Sigmoid colon (tissue), 7 donors: ENCODE data around the gene TFCP2. TPM values are rescaled to one million over a fixed set of nuclear protein-coding genes. Genes with fewer than 3 reads are reported as not detected.

ENCODE experiments used
- DNase-seq: peaks from one replicate; pipeline ENCODE4 v3.0.0-alpha.2; 2019
- H3K27ac ChIP-seq, 4 donors: fragments of 200-600 bp; sonication (generic); one replicate each; pipeline ENCODE4 v1.5.1; 2016 to 2019; ENCODE audit warnings: mild to moderate bottlenecking in 1 of 4
- H3K27me3 ChIP-seq, 3 donors: fragments of 200-600 bp; sonication (generic); one replicate each; pipeline ENCODE4 v1.5.1; 2019; ENCODE audit warnings: mild to moderate bottlenecking in 1 of 3
- H3K36me3 ChIP-seq, 4 donors: fragments of 200-600 bp; sonication (generic); one replicate each; pipeline ENCODE4 v1.5.1; 2016 to 2019
- H3K4me1 ChIP-seq, 4 donors: fragments of 200-600 bp; sonication (generic); one replicate each; pipeline ENCODE4 v1.5.1; 2017 to 2019
- H3K4me3 ChIP-seq, 4 donors: fragments of 200-600 bp; sonication (generic); one replicate each; pipeline ENCODE4 v1.5.1; 2017 to 2019; ENCODE audit warnings: mild to moderate bottlenecking in 2 of 4, moderate library complexity in 1 of 4
- H3K9me3 ChIP-seq, 4 donors: fragments of 200-600 bp in 3 of 4; sonication (generic) in 3 of 4; one replicate each; pipeline versions ENCODE4 v1.5.1 to v1.6.1; 2013 to 2019
- EP300 ChIP-seq, 4 donors: sonication (generic); formaldehyde crosslinking; IDR thresholded peaks; one replicate each; pipeline ENCODE4 v1.6.1; 2017; ENCODE audit warnings: antibody characterized with exemption in 4 of 4
- POLR2A ChIP-seq, 2 donors: fragments of 450-650 bp; IDR thresholded peaks; one replicate each; pipeline ENCODE4 v1.6.1; 2016; ENCODE audit warnings: antibody characterized with exemption in 2 of 2, mild to moderate bottlenecking in 2 of 2, moderate library complexity in 2 of 2
- POLR2AphosphoS5 ChIP-seq, 4 donors: sonication (generic); formaldehyde crosslinking; IDR thresholded peaks; one replicate each; pipeline ENCODE4 v1.6.1; 2017; ENCODE audit warnings: antibody characterized with exemption in 4 of 4
- WGBS, 2 donors: extraction: QIAGEN DNeasy Blood & Tissue Kit; methylation state at CpG; one replicate each; pipeline ENCODE4 v1.1.7; 2013; 5-methylcytosine and 5-hydroxymethylcytosine counted together
- intact Hi-C: fragments of 100-400 bp; cut with DNase I; formaldehyde crosslinking; loops from one replicate; pipeline ENCODE4 v1.15.1; 2023
- polyA plus RNA-seq, 3 donors: library from polyadenylated mRNA; stranded (reverse); fragments of 200-250 nt; gene quantifications; one replicate each; pipeline ENCODE4 v1.2.3, GENCODE V29; 2013
- total RNA-seq, 4 donors: library from RNA; depleted of rRNA; stranded (reverse); fragments of >200 nt; gene quantifications; one replicate each; pipeline ENCODE4 v1.1.0, GENCODE V29; 2016
- TF ChIP-seq, protein P1 (sequence below), 4 experiments: fragments of 450-650 bp in 3 of 4; fragments of 200-600 bp in 1 of 4; IDR thresholded peaks; one replicate each; pipeline ENCODE4 v1.5.1; 2016 to 2019; ENCODE audit warnings: antibody characterized with exemption in 4 of 4, mild to moderate bottlenecking in 3 of 4, moderate library complexity in 2 of 4
- donor health status: healthy with polysubstance abuse.
- donor health status: Bipolar disorder and iron deficiency.
- donor health status: healthy.

TFCP2 gene
- total and polyA plus RNA-seq, 7 donors = 10.4 to 18.1 (median 12.7) TPM

DNA sequence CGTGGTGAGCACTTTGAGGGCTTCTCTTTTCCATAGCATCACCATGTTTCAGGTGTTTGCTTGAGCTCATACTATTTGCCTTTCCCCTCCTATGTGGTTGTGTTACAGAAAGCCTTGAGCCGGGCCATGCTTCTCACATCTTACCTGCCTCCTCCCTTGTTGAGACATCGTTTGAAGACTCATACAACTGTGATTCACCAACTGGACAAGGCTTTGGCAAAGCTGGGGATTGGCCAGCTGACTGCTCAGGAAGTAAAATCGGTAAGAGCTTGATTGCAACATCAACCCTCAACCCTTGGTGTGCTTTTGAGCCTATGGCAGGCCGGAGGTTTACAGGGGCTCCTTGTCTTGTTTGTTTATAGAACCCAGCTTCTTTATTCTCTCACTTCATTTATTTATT lies 116.7 kb downstream of the TFCP2 start:
- Histone ChIP-seq H3K27me3 (no peaks in the 10 kb centered on the region), H3K4me3 (no peak overlapping the region), H3K36me3 (peaks cover 25 to 99% (median 65%) of the 10 kb centered on the region in 4 donors), H3K27ac (no peak overlapping the region), H3K9me3 (no peaks in the 10 kb centered on the region), H3K4me1 (no peaks in the 10 kb centered on the region)
- intact Hi-C loops = no loop called here
- DNase-seq = no peak
- TF ChIP-seq POLR2A (IDR thresholded peaks at IDR 0.05) (no peak), EP300 (IDR thresholded peaks at IDR 0.05) (no peak), POLR2AphosphoS5 (IDR thresholded peaks at IDR 0.05) (no peak)
- TF ChIP-seq, protein P1, sequence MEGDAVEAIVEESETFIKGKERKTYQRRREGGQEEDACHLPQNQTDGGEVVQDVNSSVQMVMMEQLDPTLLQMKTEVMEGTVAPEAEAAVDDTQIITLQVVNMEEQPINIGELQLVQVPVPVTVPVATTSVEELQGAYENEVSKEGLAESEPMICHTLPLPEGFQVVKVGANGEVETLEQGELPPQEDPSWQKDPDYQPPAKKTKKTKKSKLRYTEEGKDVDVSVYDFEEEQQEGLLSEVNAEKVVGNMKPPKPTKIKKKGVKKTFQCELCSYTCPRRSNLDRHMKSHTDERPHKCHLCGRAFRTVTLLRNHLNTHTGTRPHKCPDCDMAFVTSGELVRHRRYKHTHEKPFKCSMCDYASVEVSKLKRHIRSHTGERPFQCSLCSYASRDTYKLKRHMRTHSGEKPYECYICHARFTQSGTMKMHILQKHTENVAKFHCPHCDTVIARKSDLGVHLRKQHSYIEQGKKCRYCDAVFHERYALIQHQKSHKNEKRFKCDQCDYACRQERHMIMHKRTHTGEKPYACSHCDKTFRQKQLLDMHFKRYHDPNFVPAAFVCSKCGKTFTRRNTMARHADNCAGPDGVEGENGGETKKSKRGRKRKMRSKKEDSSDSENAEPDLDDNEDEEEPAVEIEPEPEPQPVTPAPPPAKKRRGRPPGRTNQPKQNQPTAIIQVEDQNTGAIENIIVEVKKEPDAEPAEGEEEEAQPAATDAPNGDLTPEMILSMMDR (IDR thresholded peaks at IDR 0.05) = no peak
- 76 to 82% methylated on average over 5 of the region's 5 CpGs for WGBS, 2 donors

DNA sequence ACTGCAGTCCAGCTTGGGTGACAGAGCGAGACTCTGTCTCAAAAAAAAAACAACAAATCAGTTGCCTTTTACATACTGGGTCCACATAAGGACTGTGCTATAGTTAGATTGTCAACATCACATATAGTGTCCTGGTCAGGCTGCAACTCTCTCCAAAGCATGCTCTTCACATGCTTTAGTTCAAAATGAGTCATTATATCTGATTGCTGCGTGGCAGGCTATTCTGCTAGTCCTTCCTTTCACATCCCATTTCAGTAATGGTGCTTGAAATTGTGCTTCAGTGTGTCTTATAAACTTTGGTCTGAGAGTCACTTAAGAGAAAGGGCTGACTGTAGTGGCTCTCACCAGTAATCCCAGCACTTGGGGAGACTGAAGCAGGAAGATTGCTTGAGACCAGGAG lies 117.9 kb downstream of the TFCP2 start:
- peaks cover 0 to 3% (median 1%) of the 10 kb centered on the region in 4 donors for H3K4me1 ChIP-seq
- H3K27me3 ChIP-seq = no peaks in the 10 kb centered on the region
- DNase-seq = no peak
- 95 to 97% methylated on average over 2 of the region's 2 CpGs for WGBS, 2 donors
- no peak overlapping the region for H3K4me3 ChIP-seq
- TF ChIP-seq POLR2AphosphoS5 (IDR thresholded peaks at IDR 0.05) (no peak), POLR2A (IDR thresholded peaks at IDR 0.05) (no peak), EP300 (IDR thresholded peaks at IDR 0.05) (no peak)
- TF ChIP-seq, protein P1 (IDR thresholded peaks at IDR 0.05) = no peak
- peaks cover 25 to 96% (median 63%) of the 10 kb centered on the region in 4 donors for H3K36me3 ChIP-seq
- H3K9me3 ChIP-seq = no peaks in the 10 kb centered on the region
- no peak overlapping the region for H3K27ac ChIP-seq
- intact Hi-C loops = no loop called here

DNA sequence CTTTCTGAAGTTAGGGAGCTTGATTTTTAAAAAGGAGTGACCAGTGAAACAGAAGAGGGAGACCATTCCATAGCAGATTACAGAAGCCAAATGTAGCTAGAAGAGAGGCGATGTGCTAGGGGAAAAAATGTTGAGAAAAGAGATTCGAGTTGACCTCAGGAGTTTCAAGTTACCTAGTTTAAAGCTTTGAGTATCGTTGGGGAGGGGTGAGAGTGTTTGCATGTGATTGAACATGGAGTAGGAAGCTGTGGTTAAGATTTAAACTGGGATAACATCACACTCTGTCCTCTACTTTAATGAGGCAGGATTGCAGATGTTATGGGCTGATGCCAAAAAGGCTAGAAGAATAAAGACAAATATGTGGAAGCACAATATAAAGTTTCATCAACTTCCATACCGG lies 121.1 kb downstream of the TFCP2 start:
- Histone ChIP-seq H3K36me3 (peaks cover 7 to 66% (median 32%) of the 10 kb centered on the region in 4 donors), H3K27me3 (no peaks in the 10 kb centered on the region), H3K27ac (no peak overlapping the region), H3K4me1 (peaks cover 0 to 26% (median 21%) of the 10 kb centered on the region in 4 donors), H3K4me3 (no peak overlapping the region), H3K9me3 (no peaks in the 10 kb centered on the region)
- TF ChIP-seq, protein P1 (IDR thresholded peaks at IDR 0.05) = no peak
- TF ChIP-seq POLR2AphosphoS5 (IDR thresholded peaks at IDR 0.05) (no peak), POLR2A (IDR thresholded peaks at IDR 0.05) (no peak), EP300 (IDR thresholded peaks at IDR 0.05) (no peak)
- no peak for DNase-seq
- 68 to 72% methylated on average over 4 of the region's 4 CpGs for WGBS, 2 donors
- intact Hi-C loops = no loop called here

DNA sequence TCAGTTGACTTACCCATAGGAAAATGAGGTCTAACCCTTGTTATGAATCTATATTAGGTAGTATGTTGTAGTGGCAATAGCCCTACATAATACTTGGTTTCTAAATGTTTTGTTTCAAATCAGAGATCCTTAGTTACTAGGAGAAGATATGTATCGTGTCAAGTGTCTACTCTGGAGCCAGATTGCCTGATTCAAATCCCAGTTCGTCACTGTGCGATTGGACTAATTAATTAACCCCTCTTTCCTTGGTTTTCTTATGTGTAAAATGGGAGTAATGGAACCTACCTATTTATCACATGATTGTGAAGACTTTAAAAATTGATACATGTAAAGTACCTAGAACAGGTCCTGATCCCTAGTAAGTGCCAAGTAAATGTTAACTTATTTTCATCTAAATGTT lies 123.4 kb downstream of the TFCP2 start:
- no peak for DNase-seq
- TF ChIP-seq, protein P1 (IDR thresholded peaks at IDR 0.05) = no peak
- TF ChIP-seq POLR2AphosphoS5 (IDR thresholded peaks at IDR 0.05) = no peak
- no peak for TF ChIP-seq EP300 (IDR thresholded peaks at IDR 0.05)
- no peak for TF ChIP-seq POLR2A (IDR thresholded peaks at IDR 0.05)
- H3K27me3 ChIP-seq = no peaks in the 10 kb centered on the region
- H3K9me3 ChIP-seq = no peaks in the 10 kb centered on the region
- 27 to 61% methylated on average over 3 of the region's 3 CpGs for WGBS, 2 donors
- peaks cover 0 to 26% (median 21%) of the 10 kb centered on the region in 4 donors for H3K4me1 ChIP-seq
- H3K27ac ChIP-seq = no peak overlapping the region
- no peak overlapping the region for H3K4me3 ChIP-seq
- peaks cover 0 to 44% (median 16%) of the 10 kb centered on the region in 4 donors for H3K36me3 ChIP-seq
- intact Hi-C loops = loop anchor here (2.0 to 5.0 kb wide), 3 partner anchors 168 to 282 kb away; partner anchors contain the start of genes DAZAP2 and POU6F1
